ENCODE results near the gene SEC23A.

Gene SEC23A

DNA sequence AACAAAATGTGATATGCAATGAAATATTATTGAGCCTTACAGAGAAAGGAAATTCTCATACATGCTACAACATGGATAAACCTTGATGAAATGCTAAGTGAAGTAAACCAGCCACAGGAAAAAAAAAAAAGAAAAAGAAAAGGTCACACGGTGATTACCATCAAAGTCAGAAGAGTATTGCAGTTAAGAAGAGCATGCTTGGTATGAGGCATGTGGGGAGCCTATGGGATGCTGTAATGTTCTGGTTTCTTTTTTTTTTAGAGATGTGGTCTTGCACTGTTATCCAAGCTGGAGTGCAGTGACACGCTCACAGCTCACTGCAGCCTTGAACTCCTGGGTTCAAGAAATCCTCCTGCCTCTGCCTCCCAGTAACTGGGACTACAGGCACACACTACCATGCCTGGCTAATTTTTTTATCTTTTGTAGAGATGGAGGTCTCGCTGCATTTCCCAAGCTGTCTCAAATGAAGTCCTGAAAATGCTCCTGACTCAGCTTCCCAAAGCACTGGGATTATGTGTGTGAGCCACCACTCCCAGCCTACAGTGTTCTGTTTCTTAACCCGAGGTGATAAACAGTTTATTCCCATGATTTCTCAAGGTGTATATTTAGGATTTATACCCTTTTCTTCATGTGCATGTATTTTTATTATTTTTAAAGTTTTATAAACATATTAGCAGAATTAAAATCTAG lies 96.2 kb downstream of the SEC23A start:
- no peak for DNase-seq
- peaks cover 0 to 3% of the 10 kb centered on the region in 2 donors for H3K27me3 Mint-ChIP-seq
- H3K4me1 Mint-ChIP-seq, result peaks cover 2 to 5% of the 10 kb centered on the region in 2 donors
- H3K27ac Mint-ChIP-seq, result no peak overlapping the region
- H3K36me3 Mint-ChIP-seq, result no peaks in the 10 kb centered on the region
- no peak for ATAC-seq (replicated peaks)
- H3K9me3 Mint-ChIP-seq, result no peaks in the 10 kb centered on the region
- no peak overlapping the region for H3K4me3 Mint-ChIP-seq

DNA sequence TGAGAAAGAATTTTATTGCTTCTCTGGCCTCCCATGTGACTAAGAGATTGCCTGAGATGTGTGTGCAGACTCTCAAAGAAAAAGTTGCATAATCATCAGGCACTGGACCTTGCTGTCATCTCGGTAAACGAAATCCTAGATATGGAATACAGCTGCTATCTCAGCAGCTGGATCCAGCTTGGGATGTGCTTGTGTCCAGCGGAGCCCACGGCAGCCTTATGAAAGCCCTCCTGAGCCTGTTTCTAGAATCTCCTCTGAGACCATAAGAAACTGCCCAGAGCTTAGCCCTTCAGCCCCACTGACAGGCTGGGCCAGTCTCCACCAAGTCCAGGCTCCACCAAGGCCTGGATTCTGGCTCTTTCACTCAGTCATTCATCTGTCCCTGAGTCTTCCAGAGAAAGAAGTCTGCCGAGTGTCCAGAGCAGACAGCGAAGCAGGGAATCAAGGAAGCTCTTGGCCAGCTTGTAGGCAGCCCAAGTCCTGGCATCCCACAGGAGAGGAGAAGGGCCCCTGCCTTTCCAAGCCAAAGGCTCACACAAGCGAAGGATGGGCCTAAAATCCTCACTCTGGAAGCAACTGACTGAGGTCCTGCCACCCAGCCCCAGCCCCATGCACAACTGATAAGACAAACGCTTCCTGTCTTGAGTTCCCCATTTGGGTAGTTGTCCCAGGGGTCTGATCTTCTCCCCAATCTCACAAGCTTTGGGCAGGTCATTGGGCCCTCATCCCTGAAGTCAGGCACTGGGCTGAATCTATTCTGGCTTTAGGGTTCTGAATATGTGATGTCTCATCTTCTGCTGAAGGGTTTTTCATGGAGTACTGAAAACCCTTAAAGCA lies 97.8 kb downstream of the SEC23A start:
- no peaks in the 10 kb centered on the region for H3K36me3 Mint-ChIP-seq
- no peak overlapping the region for H3K4me3 Mint-ChIP-seq
- H3K4me1 Mint-ChIP-seq, result peaks cover 2 to 5% of the 10 kb centered on the region in 2 donors
- H3K27me3 Mint-ChIP-seq, result peaks cover 0 to 3% of the 10 kb centered on the region in 2 donors
- ATAC-seq (replicated peaks) (no peak), DNase-seq (no peak)
- no peaks in the 10 kb centered on the region for H3K9me3 Mint-ChIP-seq
- H3K27ac Mint-ChIP-seq, result no peak overlapping the region

DNA sequence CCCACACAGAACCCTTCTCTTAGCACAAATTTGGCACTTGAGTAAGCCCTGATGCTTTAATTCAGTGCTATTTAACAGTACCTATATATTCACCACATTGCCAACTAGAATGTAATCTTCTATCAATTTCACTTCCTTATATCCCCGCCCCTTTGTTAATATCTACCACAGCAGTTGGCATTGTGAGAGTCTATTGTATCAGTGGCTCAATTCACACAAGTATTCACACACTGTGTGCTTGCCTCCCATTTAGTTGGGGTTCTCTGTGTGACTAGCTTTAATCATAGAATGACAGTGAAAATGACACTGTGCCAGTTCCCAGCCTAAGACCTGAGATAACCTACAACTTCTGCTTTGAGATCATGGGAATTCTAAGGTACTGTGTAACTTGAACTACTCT lies 103.1 kb downstream of the SEC23A start:
- no peak overlapping the region for H3K27ac Mint-ChIP-seq
- DNase-seq (no peak), ATAC-seq (replicated peaks) (peak in 1 of 2 donors; percentile 12)
- no peaks in the 10 kb centered on the region for H3K36me3 Mint-ChIP-seq
- no peaks in the 10 kb centered on the region for H3K4me1 Mint-ChIP-seq
- H3K4me3 Mint-ChIP-seq, result no peak overlapping the region
- H3K27me3 Mint-ChIP-seq, result peaks cover 3 to 9% of the 10 kb centered on the region in 2 donors
- H3K9me3 Mint-ChIP-seq, result no peaks in the 10 kb centered on the region

GRCh38 chr14:38994731-38995130 lies 108.3 kb downstream of the SEC23A start:
- H3K9me3 Mint-ChIP-seq, result peaks cover 0 to 1% of the 10 kb centered on the region in 2 donors
- ATAC-seq (replicated peaks), result no peak
- DNase-seq, result no peak
- no peaks in the 10 kb centered on the region for H3K36me3 Mint-ChIP-seq
- H3K27me3 Mint-ChIP-seq, result peaks cover 0 to 9% of the 10 kb centered on the region in 2 donors
- H3K4me3 Mint-ChIP-seq, result no peak overlapping the region
- H3K27ac Mint-ChIP-seq, result no peak overlapping the region
- peaks cover 2 to 6% of the 10 kb centered on the region in 2 donors for H3K4me1 Mint-ChIP-seq

GRCh38 chr14:38993981-38994380 lies 109.1 kb downstream of the SEC23A start:
- Mint-ChIP-seq H3K27me3 (peaks cover 0 to 9% of the 10 kb centered on the region in 2 donors), H3K4me3 (no peak overlapping the region), H3K4me1 (peaks cover 6 to 13% of the 10 kb centered on the region in 2 donors), H3K9me3 (peaks cover 0 to 1% of the 10 kb centered on the region in 2 donors), H3K27ac (no peak overlapping the region), H3K36me3 (no peaks in the 10 kb centered on the region)
- no peak for ATAC-seq (replicated peaks)
- DNase-seq, result no peak

- H3K4me3 Mint-ChIP-seq, result no peak overlapping the region
- peaks cover 0 to 1% of the 10 kb centered on the region in 2 donors for H3K9me3 Mint-ChIP-seq
- DNase-seq, result no peak
- H3K4me1 Mint-ChIP-seq, result peaks cover 8 to 18% of the 10 kb centered on the region in 2 donors
- H3K27ac Mint-ChIP-seq, result no peak overlapping the region
- no peaks in the 10 kb centered on the region for H3K36me3 Mint-ChIP-seq
- no peak for ATAC-seq (replicated peaks)
- H3K27me3 Mint-ChIP-seq, result peaks cover 0 to 9% of the 10 kb centered on the region in 2 donors
Observed at GRCh38 chr14:38992067-38992844, 110.8 kb downstream of the SEC23A start.

GRCh38 chr14:38991299-38991698 lies 111.7 kb downstream of the SEC23A start:
- Mint-ChIP-seq H3K9me3 (peaks cover 0 to 1% of the 10 kb centered on the region in 2 donors), H3K36me3 (no peaks in the 10 kb centered on the region), H3K4me3 (no peak overlapping the region), H3K27me3 (peaks cover 0 to 9% of the 10 kb centered on the region in 2 donors), H3K4me1 (peaks cover 8 to 18% of the 10 kb centered on the region in 2 donors), H3K27ac (no peak overlapping the region)
- no peak for ATAC-seq (replicated peaks)
- no peak for DNase-seq

DNA sequence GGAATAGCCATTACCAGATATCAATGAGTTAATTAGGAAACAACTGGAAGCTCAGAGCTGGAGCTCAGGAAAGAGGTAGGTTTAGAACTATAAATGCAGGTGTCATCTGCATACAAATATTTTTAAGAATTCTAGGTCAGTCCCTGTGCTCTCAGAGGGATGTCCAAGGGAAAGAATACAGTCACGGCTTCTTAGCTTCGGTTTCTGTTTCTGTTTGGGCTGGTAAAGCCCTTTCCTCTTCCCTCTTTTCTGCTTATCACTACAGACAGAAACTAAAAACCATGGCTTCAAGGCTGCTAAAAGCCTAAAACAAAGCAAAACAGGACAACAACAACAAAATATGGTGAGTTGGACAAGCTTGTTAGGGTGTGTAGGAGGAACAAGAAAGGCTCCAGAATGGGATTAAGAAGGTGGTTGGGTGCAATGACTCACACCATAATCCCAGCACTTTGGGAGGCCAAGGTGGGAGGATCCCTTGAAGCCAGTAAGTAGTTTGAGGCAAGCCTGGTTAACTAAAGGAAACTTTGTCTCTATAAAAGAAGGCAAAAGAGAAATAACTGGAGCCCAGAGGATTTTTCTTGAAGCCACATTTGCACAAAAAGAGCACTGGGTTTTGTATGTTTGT lies 113.0 kb downstream of the SEC23A start:
- Mint-ChIP-seq H3K27ac (no peak overlapping the region), H3K36me3 (no peaks in the 10 kb centered on the region), H3K4me3 (peak overlapping the region; percentile 4 to 6), H3K9me3 (peaks cover 0 to 1% of the 10 kb centered on the region in 2 donors), H3K27me3 (no peaks in the 10 kb centered on the region), H3K4me1 (peaks cover 8 to 18% of the 10 kb centered on the region in 2 donors)
- peak; percentile 33 to 76 for ATAC-seq (replicated peaks)
- DNase-seq, result no peak

- no peaks in the 10 kb centered on the region for H3K9me3 Mint-ChIP-seq
- ATAC-seq (replicated peaks) (no peak), DNase-seq (no peak)
- H3K27me3 Mint-ChIP-seq, result peaks cover 0 to 5% of the 10 kb centered on the region in 2 donors
- H3K36me3 Mint-ChIP-seq, result no peaks in the 10 kb centered on the region
- no peak overlapping the region for H3K4me3 Mint-ChIP-seq
- no peak overlapping the region for H3K27ac Mint-ChIP-seq
- H3K4me1 Mint-ChIP-seq, result peaks cover 8 to 18% of the 10 kb centered on the region in 2 donors
Observed at GRCh38 chr14:38987781-38988180, 115.3 kb downstream of the SEC23A start.

DNA sequence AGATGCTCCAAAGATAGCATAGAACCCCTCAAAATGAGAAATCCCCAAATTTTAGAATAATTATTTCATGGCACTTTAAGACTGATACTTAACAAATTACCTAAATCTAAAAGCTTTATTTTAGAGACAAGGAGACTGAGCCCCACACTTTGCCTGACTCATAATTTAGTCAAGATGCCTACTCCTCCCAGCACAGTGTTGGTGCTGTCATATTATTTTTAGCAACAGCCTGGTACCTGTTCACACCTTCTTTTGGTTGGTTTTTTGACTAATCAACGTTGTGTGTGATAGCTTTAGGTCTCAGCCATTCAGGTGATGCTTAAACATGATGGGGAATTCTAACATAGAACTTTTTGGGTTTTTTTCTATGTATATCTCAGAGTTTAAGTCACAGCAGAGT lies 120.2 kb downstream of the SEC23A start:
- Mint-ChIP-seq H3K9me3 (peaks cover 7 to 9% of the 10 kb centered on the region in 2 donors), H3K4me3 (no peak overlapping the region), H3K27me3 (peaks cover 16 to 36% of the 10 kb centered on the region in 2 donors), H3K36me3 (no peaks in the 10 kb centered on the region), H3K27ac (no peak overlapping the region), H3K4me1 (no peaks in the 10 kb centered on the region)
- DNase-seq (no peak), ATAC-seq (replicated peaks) (no peak)

GRCh38 chr14:38982278-38982677 lies 120.8 kb downstream of the SEC23A start:
- Mint-ChIP-seq H3K36me3 (no peaks in the 10 kb centered on the region), H3K4me3 (no peak overlapping the region), H3K27ac (no peak overlapping the region), H3K9me3 (peaks cover 9 to 10% of the 10 kb centered on the region in 2 donors), H3K27me3 (peaks cover 17 to 39% of the 10 kb centered on the region in 2 donors), H3K4me1 (no peaks in the 10 kb centered on the region)
- ATAC-seq (replicated peaks), result no peak
- no peak for DNase-seq

Data from stimulated activated naive B cell treated with anti-CD40 and anti-IgM and Interleukin-4, amounts not matched to agents 10 μg/mL and 1 μg/mL and 100 μg/mL, for 72 hours (primary cell).